WTC11 (cell line): ENCODE measurements around the gene TRAF2. TPM values are rescaled to one million over a fixed set of nuclear protein-coding genes. Genes with fewer than 3 reads are reported as not detected.

Experiments used
- ATAC-seq: fragments of 200-7000 bp; cut with Tn5 transposase; 2 replicates; pipeline ENCODE4 v1.10.0; 2021; ENCODE audit warnings: mild to moderate bottlenecking, moderate library complexity
- CTCF ChIA-PET: fragments of 300-600 bp; sonication (Branson Sonifier 250); formaldehyde crosslinking; loops from one replicate; lab custom pipeline; 2021; ENCODE audit warnings: antibody characterized with exemption; lab: Charles Lee
- POLR2A ChIA-PET: fragments of 350-600 bp; sonication (Branson Sonifier 250); formaldehyde crosslinking; loops from one replicate; lab custom pipeline; 2021; ENCODE audit warnings: antibody characterized with exemption; lab: Charles Lee
- DNase-seq: peaks from one replicate; pipeline ENCODE4 v3.0.0; 2021; ENCODE audit warnings: low spot score
- H3K27ac Mint-ChIP-seq: 2 replicates; pipeline ENCODE4 v1.8.0; 2021; ENCODE audit warnings: mixed read lengths
- H3K27me3 Mint-ChIP-seq: 2 replicates; pipeline ENCODE4 v1.8.0; 2021; ENCODE audit warnings: low read depth, mild to moderate bottlenecking, moderate library complexity, mixed read lengths
- H3K36me3 Mint-ChIP-seq: 2 replicates; pipeline ENCODE4 v1.8.0; 2021; ENCODE audit warnings: mixed read lengths
- H3K4me1 Mint-ChIP-seq: 2 replicates; pipeline ENCODE4 v1.8.0; 2022; ENCODE audit warnings: mixed read lengths
- H3K4me3 Mint-ChIP-seq: 2 replicates; pipeline ENCODE4 v1.8.0; 2021; ENCODE audit warnings: mild to moderate bottlenecking, moderate library complexity, mixed read lengths
- H3K9me3 Mint-ChIP-seq: 2 replicates; pipeline ENCODE4 v1.8.0; 2021; ENCODE audit warnings: mixed read lengths
- ATF6 ChIP-seq: sonication (generic); formaldehyde crosslinking; IDR thresholded peaks from 2 replicates; pipeline ENCODE4 v1.8.1; 2023; ENCODE audit warnings: mild to moderate bottlenecking, missing genetic modification reagents
- CREM ChIP-seq: sonication (generic); formaldehyde crosslinking; IDR thresholded peaks from 2 replicates; pipeline ENCODE4 v1.8.1; 2022; ENCODE audit warnings: mild to moderate bottlenecking, missing genetic modification reagents, moderate library complexity
- ESRRA ChIP-seq: sonication (generic); formaldehyde crosslinking; IDR thresholded peaks from 2 replicates; pipeline ENCODE4 v1.8.1; 2022; ENCODE audit warnings: mild to moderate bottlenecking, missing genetic modification reagents, borderline replicate concordance
- FOXJ3 ChIP-seq: sonication (generic); formaldehyde crosslinking; IDR thresholded peaks from 2 replicates; pipeline ENCODE4 v1.9.0; 2021; ENCODE audit warnings: missing genetic modification reagents, mild to moderate bottlenecking, borderline replicate concordance
- FOXK1 ChIP-seq: sonication (generic); formaldehyde crosslinking; IDR thresholded peaks from 2 replicates; pipeline ENCODE4 v1.8.0; 2022; ENCODE audit warnings: mild to moderate bottlenecking, moderate library complexity, missing genetic modification reagents
- NR1H2 ChIP-seq: sonication (generic); formaldehyde crosslinking; IDR thresholded peaks from 2 replicates; pipeline ENCODE4 v1.9.0; 2021; ENCODE audit warnings: mild to moderate bottlenecking, moderate library complexity, missing genetic modification reagents
- NR2C2 ChIP-seq: sonication (generic); formaldehyde crosslinking; IDR thresholded peaks from 2 replicates; pipeline ENCODE4 v1.8.0; 2022; ENCODE audit warnings: mild to moderate bottlenecking, missing genetic modification reagents
- RELA ChIP-seq: sonication (generic); formaldehyde crosslinking; IDR thresholded peaks from 2 replicates; pipeline ENCODE4 v1.8.1; 2022; ENCODE audit warnings: missing genetic modification reagents, mild to moderate bottlenecking, borderline replicate concordance
- SMAD4 ChIP-seq: sonication (generic); formaldehyde crosslinking; IDR thresholded peaks from 2 replicates; pipeline ENCODE4 v1.8.0; 2022; ENCODE audit warnings: mild to moderate bottlenecking, missing genetic modification reagents
- SOX15 ChIP-seq: fragments of 250-450 bp; sonication (Bioruptor Pico); IDR thresholded peaks from 2 replicates; pipeline ENCODE4 v1.9.0; 2021; ENCODE audit warnings: mild to moderate bottlenecking
- STAT6 ChIP-seq: sonication (generic); formaldehyde crosslinking; conservative IDR thresholded peaks from 2 replicates; pipeline ENCODE4 v1.8.1; 2023; ENCODE audit warnings: mild to moderate bottlenecking, low read depth, missing genetic modification reagents, moderate library complexity
- ZNF219 ChIP-seq: sonication (generic); formaldehyde crosslinking; IDR thresholded peaks from 2 replicates; pipeline ENCODE4 v1.8.0; 2023; ENCODE audit warnings: missing genetic modification reagents, mild to moderate bottlenecking, borderline replicate concordance
- ZNF317 ChIP-seq: sonication (generic); formaldehyde crosslinking; IDR thresholded peaks from 2 replicates; pipeline ENCODE4 v1.8.1; 2023; ENCODE audit warnings: low read depth, mild to moderate bottlenecking, moderate library complexity, missing genetic modification reagents, borderline replicate concordance
- ZNF416 ChIP-seq: fragments of 250-450 bp; sonication (Bioruptor Pico); IDR thresholded peaks from 2 replicates; pipeline ENCODE4 v1.9.0; 2021; ENCODE audit warnings: mild to moderate bottlenecking, inconsistent platforms
- ZNF425 ChIP-seq: fragments of 250-450 bp; sonication (Bioruptor Pico); conservative IDR thresholded peaks from 2 replicates; pipeline ENCODE4 v1.9.0; 2021; ENCODE audit warnings: mild to moderate bottlenecking
- ZNF671 ChIP-seq: fragments of 250-450 bp; sonication (Bioruptor Pico); IDR thresholded peaks from 2 replicates; pipeline ENCODE4 v1.8.0; 2021; ENCODE audit warnings: mild to moderate bottlenecking
- total RNA-seq: library from RNA; stranded (reverse); gene quantifications from 3 replicates; pipeline ENCODE4 v1.2.3, GENCODE V29; 2021
- TF ChIP-seq, protein P1 (sequence below): sonication (generic); formaldehyde crosslinking; IDR thresholded peaks from 2 replicates; pipeline ENCODE4 v1.8.0; 2023; ENCODE audit warnings: mild to moderate bottlenecking, missing genetic modification reagents
- TF ChIP-seq, protein P2 (sequence below): fragments of 250-450 bp; sonication (Bioruptor Pico); IDR thresholded peaks from 2 replicates; pipeline ENCODE4 v1.9.0; 2021; ENCODE audit warnings: mild to moderate bottlenecking
- TF ChIP-seq, protein P3 (sequence below): sonication (generic); formaldehyde crosslinking; IDR thresholded peaks from 2 replicates; pipeline ENCODE4 v1.8.0; 2022; ENCODE audit warnings: missing genetic modification reagents

Gene TRAF2
- total RNA-seq, 1 experiment from 2014 or later, result 55.0 TPM

DNA sequence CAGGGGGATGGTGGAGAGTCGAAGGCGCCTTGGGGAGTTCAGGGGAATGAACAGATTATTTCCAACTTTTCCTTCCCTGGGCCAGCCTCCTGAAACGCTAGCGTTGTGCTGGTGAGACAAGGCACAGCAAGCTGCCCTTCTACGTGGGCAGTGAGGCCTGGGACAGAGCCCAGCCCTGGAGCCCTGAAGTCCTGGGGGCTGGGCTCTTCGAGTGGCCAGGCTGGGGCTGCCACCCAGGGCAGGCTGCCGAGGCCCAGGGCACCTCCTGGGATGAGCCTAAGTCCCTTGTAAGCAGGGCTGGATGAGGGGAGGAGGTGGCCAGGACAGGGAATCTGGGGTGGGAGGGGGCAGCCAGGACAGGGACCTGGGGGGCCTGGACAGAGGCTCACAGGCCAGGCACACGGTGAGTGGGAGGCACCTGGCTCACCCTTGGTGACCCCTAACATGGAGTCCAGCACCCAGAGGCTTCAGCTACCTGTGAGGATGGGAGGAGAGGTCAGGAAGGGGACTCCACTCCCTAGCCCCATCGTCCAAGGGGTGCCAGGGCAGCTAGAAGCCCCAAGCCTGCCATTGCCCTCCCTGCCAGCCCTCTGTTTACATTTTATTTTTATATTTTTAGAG, 64.5 kb downstream of the TRAF2 start (continued):
- TF ChIP-seq STAT6 (CRISPR knock-in tag) (no peak), NR2C2 (CRISPR knock-in tag) (no peak), ZNF416 (CRISPR knock-in tag) (no peak), SOX15 (CRISPR knock-in tag) (no peak), ATF6 (CRISPR knock-in tag) (no peak)
- TF ChIP-seq, protein P1, sequence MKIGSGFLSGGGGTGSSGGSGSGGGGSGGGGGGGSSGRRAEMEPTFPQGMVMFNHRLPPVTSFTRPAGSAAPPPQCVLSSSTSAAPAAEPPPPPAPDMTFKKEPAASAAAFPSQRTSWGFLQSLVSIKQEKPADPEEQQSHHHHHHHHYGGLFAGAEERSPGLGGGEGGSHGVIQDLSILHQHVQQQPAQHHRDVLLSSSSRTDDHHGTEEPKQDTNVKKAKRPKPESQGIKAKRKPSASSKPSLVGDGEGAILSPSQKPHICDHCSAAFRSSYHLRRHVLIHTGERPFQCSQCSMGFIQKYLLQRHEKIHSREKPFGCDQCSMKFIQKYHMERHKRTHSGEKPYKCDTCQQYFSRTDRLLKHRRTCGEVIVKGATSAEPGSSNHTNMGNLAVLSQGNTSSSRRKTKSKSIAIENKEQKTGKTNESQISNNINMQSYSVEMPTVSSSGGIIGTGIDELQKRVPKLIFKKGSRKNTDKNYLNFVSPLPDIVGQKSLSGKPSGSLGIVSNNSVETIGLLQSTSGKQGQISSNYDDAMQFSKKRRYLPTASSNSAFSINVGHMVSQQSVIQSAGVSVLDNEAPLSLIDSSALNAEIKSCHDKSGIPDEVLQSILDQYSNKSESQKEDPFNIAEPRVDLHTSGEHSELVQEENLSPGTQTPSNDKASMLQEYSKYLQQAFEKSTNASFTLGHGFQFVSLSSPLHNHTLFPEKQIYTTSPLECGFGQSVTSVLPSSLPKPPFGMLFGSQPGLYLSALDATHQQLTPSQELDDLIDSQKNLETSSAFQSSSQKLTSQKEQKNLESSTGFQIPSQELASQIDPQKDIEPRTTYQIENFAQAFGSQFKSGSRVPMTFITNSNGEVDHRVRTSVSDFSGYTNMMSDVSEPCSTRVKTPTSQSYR (CRISPR knock-in tag), result no peak

- POLR2A ChIA-PET, result no interaction called here
- ATAC-seq, result no peak
- DNase-seq, result no peak
- Mint-ChIP-seq H3K4me1 (peaks cover 7% of the 10 kb centered on the region), H3K4me3 (no peak within 1 kb of the TSS), H3K27ac (no peak within 1 kb of the TSS), H3K36me3 (no peaks in the 10 kb centered on the region), H3K9me3 (peaks cover 7% of the 10 kb centered on the region), H3K27me3 (no peaks in the 10 kb centered on the region)
- CTCF ChIA-PET, result interaction anchor here (1.5 to 8.7 kb wide), 4 partner anchors 77 to 98 kb away, joined by 5 to 151 read pairs (median 11); partner anchors contain the start of gene NPDC1
- TF ChIP-seq ZNF425 (CRISPR knock-in tag) (no peak), FOXK1 (CRISPR knock-in tag) (no peak), FOXJ3 (no peak), ESRRA (CRISPR knock-in tag) (no peak), ZNF317 (CRISPR knock-in tag) (no peak), RELA (no peak), ZNF671 (CRISPR knock-in tag) (no peak), NR1H2 (no peak), ZNF219 (CRISPR knock-in tag) (no peak), CREM (no peak), SMAD4 (CRISPR knock-in tag) (no peak)
- TF ChIP-seq, protein P2, sequence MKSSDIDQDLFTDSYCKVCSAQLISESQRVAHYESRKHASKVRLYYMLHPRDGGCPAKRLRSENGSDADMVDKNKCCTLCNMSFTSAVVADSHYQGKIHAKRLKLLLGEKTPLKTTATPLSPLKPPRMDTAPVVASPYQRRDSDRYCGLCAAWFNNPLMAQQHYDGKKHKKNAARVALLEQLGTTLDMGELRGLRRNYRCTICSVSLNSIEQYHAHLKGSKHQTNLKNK (CRISPR knock-in tag), result no peak
- TF ChIP-seq, protein P3, sequence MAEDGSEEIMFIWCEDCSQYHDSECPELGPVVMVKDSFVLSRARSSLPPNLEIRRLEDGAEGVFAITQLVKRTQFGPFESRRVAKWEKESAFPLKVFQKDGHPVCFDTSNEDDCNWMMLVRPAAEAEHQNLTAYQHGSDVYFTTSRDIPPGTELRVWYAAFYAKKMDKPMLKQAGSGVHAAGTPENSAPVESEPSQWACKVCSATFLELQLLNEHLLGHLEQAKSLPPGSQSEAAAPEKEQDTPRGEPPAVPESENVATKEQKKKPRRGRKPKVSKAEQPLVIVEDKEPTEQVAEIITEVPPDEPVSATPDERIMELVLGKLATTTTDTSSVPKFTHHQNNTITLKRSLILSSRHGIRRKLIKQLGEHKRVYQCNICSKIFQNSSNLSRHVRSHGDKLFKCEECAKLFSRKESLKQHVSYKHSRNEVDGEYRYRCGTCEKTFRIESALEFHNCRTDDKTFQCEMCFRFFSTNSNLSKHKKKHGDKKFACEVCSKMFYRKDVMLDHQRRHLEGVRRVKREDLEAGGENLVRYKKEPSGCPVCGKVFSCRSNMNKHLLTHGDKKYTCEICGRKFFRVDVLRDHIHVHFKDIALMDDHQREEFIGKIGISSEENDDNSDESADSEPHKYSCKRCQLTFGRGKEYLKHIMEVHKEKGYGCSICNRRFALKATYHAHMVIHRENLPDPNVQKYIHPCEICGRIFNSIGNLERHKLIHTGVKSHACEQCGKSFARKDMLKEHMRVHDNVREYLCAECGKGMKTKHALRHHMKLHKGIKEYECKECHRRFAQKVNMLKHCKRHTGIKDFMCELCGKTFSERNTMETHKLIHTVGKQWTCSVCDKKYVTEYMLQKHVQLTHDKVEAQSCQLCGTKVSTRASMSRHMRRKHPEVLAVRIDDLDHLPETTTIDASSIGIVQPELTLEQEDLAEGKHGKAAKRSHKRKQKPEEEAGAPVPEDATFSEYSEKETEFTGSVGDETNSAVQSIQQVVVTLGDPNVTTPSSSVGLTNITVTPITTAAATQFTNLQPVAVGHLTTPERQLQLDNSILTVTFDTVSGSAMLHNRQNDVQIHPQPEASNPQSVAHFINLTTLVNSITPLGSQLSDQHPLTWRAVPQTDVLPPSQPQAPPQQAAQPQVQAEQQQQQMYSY (CRISPR knock-in tag), result no peak
These were observed 65.4 kb downstream of the TRAF2 start, which contains the start of gene LCN12 for GRCh38 chr9:136951541-136952320. Gene LCN12, plus strand, starts transcription at chr9:136952273. Its CDS starts 55 bp downstream, at chr9:136952328.
